SIG-M5 treated with dmso at 0.1 percent for 504 hours (cell line): ENCODE results near the gene KCNIP3.
"Not testable (repeated sequence)": the region's sequence is repeated elsewhere in the genome, so short reads cannot be mapped to it uniquely, and the experiment has no call there.

ENCODE experiments used
- DNase-seq: peaks from one replicate; lab custom pipeline; 2025; ENCODE audit not compliant: unreplicated experiment; lab: John Stamatoyannopoulos, UW

The KCNIP3 gene

DNA sequence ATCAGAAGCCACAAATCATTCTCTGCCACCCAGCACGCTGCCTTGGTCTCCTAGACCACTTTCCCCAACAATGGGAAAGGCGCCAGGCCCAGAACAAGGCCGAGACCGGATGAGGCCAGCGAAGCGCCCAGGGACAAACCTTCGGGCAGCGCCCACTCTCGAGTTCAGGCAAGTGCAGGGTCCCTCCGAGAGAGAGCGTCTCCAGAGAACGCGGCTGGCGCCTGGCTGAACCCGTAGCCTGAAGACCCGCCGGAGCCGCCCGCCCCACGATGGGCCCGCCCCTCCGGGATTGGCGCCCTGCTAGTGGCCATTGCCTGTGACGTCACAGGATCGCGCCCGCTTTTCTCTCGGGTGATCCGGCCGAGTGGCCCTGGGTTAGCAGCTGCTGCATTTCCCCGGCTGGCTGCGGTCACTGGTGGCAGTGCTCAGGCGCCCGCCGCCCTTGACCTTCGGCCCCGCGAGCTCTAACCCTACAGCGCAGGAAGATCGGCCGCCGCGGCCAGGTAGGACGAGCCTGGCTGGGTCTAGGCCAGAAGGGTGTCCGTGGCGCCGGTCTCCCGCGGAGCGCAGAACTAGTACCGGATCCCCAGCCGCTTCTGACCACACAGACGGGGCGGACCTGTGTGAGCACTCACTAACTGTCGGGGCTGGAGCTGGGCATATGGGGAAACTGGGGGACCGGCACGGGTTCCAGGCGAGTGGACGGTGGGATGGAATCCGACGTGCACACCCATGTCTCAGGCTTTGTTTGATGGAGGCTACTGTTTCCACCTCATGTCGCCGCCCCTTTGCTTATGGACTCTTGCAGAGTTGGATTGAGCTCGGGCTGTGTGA lies 105.4 kb downstream of the KCNIP3 start, which contains the start of gene FAHD2A:
Gene FAHD2A (plus strand): TSS at position 339 of the 834 bp plus-strand sequence. CDS start 2,851 bp downstream, outside the sequence.
- DNase-seq: peak; percentile 86

DNA sequence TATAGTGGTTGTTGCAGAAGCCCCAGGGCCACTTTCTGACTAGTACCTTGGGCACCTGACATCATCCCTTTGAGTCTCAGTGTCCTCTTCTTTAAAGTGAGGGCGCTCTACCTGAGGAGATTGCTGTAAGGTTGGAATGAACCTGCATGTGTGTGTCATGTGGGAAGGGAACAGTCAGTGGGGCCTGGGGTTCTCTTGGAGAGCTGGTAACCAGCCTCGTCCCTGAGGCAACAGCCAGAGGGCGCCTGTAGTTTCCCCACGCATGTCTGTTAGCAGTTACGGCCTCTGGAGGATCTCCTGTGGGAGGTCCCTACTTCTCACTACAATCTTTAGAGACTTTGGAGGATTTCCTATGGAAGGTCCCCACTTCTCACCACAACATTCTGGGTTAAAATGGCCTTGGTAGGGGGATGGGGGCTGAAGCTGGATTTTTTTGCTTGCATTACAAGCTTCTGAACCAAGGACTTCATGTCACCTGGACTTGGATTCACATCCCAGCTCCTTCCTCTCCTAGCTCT lies 106.1 kb downstream of the KCNIP3 start:
- peak; percentile 50 for DNase-seq

DNA sequence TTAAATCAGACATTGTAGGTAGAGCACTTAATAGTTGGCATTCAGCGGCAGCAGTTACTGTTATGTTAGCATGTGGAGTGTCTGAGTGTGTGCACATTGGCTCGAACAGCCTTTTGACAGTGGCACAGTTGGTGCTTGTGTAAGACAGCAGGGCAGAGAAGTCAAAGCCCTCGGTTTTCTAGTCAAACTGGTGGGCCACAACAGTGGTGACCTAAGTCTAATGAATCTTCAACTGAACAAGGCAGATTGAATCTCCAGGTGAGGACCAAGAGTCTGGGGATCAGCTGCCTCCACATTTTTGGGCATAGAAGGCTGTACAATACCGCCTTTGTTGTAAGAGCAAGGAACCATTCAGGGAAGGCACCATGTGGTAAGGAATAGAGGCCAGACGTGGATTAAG lies 106.7 kb downstream of the KCNIP3 start:
- DNase-seq: not testable (repeated sequence)

DNA sequence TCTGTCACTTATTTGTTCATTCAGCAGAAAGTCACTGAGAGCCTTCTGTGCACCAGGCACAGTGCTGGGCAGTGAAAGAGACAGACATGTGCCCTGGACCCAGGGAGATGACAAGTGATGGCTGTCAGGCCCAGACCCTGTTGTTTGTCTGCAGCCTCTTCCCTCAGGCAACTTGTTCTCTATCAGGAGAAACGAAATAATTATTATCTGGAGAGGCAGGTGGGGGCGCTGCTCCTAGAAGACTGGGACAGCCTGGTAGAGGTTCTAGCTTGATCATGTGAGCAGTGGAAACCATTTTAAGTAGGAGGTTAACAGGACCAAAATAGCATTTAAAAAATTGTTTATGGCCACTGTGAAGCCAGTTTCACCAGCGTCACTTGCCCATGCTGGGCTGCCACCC lies 107.5 kb downstream of the KCNIP3 start:
- DNase-seq: not testable (repeated sequence)

DNA sequence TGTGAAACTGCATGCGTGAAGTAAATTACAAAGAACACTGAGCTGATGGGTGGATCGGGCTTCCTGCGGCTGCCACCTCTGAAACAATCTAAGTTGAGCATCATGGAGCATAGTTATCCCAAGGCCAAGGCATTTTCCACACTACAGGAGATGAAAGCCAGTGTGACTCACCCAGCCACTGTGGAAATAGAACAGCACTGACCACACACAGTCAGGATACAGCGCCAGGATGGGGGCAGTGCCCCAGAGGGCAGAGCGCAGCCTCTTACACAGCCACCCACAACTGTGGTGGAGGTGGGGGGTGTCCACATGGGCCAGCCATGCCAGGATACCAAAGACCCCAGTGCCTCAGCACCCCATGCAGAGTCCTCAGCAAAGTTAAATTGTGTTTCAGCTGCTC lies 114.1 kb downstream of the KCNIP3 start:
- DNase-seq: not testable (repeated sequence)

DNA sequence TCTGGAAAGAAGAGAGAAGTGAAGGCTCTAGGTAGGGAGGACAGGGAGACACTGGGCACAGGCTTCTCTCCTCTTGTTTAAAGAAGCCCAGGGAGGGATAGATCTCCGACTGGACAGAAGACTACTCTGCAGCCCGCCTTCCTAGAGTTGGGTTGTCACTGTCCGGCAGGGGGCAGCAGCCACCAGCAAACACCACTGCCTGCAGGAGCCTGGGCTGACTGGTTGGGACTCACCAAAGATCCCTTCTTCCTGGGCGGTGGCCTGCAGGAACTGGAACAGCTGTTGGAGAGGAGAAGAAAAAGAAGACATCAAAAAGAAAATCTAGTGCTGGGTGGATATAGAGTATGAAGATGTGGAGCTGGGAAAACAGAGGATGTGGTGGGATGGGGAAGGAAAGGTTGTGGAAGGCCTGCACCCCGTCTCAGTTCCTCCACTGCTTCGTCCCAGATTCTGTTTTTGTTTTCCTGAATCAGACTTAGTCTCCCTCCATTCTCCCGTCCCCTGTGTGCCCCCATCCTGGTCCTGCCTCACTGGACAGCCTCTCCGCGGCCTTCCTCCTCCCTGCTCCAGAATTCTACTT lies 117.0 kb downstream of the KCNIP3 start:
- peak; percentile 49 for DNase-seq

DNA sequence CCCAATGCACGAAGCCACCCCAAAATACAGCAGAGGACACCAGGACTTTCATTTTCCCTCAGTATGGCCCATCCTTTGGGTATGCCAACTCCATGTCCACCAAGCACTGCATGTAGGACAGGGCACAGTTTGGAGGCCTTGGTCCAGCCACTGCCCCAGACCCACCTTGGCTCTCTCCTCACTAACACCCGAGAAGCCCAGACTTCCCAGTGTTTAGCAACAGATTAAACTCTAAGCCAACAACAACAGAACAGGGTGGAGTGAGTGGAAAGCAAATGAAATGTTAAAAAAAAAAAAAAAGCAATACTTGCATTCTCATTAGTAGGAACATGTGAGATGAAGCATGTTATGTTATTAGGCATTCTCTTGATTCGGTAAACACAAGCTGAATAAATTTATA lies 118.0 kb downstream of the KCNIP3 start:
- not testable (repeated sequence) for DNase-seq

DNA sequence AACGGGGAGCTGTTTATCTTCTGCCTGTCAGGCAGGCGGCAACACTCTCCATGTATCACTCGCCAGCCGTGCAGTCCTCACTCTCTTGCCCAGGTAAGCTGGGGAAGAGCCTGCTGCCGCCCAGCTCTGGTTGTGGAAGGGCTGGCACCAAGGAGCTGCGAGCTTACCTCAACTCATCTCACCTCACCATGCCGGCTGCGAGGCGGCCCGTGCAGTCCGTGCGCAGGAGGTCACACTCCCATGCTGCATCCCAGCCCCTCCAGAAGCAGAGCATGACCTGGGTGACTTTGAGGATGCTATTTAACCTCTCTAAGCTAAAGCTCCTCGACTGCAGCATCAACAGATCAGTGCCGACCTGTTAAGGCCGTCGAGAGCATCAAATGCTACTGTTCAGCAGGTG lies 118.4 kb downstream of the KCNIP3 start:
- DNase-seq: not testable (repeated sequence)

DNA sequence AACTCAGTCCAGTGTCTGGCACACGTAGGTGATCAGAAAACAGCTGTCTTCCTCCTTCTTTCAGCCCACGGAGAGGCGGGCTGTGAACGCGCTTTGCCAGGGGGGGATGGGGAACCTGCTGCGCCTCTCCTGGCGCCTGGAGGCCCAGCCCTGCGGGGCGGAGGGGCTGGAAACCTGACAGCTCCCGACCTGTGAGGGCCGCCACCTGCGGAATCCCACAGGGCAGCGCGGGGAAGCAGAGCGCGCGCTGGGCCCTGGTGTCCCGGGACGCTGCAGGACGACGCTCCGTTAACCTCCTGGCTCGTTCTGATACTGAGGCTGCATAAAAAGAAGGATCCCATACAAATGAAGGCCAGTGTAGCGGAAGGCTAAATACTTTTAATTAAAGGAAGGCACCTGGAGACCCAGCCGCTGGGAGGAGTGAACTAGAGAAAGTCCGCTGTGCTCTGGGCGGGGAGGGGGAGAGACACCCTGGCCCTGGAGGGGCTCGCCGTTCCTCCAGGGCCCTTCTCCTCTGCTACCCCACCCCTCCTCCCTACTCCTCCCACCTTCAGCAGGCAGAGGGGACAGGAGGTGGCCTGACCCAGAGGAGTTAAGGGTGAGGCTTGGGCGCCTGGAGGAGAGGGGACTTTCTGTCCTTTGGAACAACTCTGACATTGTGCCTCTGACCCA lies 130.2 kb downstream of the KCNIP3 start:
- DNase-seq: not testable (repeated sequence)

DNA sequence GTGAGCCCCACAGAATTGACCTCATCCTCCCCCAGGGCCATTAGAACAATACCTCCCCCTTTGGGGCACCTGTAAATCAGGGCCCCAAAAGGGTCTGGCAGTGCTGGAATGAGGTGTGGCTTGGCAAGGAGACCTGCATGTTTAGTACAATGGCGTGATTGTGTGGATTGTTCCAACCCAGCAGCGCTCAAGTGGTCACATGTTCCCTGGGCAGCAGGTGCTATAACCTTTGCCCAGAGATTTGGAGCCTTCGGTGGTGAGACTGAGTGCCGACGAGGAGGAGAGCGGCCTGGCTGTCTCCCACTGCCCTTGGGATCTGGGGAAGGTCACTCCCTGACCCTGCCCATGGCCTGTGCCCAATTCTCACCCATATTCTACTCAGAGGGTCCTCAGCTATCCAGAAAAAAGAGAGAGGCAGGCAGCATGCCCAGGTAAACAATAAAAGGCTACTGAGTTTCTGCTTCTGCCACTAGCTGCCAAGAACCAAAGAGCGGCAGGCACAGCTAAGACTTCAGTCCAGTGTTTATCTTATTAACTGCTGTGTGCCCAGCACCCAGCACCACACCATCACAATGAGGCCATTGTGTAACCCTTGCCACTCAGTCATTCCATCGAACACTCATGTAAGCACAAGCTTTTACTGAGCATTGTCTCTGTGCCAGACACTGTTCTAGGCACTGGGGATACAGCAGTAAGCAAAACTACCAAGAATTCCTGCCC lies 132.8 kb downstream of the KCNIP3 start:
- DNase-seq: not testable (repeated sequence)

DNA sequence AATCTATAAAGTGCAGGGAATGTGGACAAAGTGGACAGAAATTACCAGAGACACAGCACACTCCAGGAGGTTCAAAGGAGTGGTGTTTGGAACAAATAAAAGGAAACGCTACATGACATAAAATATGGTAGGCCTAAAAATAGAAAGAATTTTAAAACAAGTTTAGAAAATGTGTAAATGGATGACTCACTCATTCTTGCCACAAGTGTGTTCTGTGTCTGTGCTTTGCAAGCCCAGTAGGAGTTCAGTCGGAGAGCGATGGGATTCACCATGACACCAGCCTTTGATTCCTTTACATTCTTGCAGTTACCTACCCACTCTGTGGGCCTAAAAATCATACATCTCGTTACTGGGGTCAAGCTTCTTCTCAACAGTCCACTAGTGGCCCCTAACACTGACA lies 136.2 kb downstream of the KCNIP3 start:
- not testable (repeated sequence) for DNase-seq

DNA sequence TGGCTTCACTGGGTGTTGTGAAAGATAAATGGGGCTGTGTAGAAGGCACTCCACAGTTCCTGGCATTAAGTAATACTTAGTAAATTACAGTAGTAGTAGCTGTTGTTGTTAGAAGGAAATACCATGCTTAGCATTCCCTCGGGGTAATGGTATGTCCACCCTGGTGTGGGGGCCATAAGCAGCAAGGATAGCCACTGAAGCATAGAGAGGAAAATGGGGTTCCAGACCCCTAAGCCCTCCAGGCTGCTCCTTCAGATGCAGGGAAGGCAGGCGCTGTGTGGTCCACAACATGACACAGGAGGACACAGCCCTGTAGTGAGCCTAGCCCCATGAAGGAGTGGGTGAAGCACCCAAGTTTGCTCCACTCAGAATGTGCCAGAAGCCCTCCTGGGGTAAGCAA lies 136.8 kb downstream of the KCNIP3 start:
- DNase-seq: not testable (repeated sequence)

DNA sequence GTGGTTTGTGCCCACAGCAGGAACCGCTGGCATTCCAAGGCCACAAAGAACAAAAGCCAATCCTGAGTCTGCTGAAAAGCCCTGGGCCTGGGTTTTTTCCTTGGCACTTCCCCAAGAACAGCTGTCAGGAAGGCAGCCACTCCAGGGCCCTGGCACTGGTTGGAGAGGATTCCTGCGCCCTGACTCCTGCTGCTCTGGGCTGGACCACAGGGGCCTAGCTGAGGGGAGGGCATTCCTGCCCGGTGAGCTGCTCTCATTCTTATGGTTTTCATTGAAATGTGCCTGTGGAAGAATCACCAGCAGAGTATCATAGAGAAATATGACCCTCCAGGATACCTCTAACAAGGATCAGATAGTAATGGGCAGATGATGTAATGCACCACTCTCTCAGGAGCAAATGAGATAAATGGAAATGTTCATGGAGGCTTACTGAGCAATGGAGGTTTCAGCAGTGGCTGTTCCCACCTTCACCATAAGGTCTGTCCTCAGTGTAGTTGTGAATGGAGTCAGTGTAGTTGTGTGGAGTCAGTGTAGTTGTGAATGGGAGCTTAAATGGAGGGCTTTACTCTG lies 137.4 kb downstream of the KCNIP3 start:
- DNase-seq: not testable (repeated sequence)

DNA sequence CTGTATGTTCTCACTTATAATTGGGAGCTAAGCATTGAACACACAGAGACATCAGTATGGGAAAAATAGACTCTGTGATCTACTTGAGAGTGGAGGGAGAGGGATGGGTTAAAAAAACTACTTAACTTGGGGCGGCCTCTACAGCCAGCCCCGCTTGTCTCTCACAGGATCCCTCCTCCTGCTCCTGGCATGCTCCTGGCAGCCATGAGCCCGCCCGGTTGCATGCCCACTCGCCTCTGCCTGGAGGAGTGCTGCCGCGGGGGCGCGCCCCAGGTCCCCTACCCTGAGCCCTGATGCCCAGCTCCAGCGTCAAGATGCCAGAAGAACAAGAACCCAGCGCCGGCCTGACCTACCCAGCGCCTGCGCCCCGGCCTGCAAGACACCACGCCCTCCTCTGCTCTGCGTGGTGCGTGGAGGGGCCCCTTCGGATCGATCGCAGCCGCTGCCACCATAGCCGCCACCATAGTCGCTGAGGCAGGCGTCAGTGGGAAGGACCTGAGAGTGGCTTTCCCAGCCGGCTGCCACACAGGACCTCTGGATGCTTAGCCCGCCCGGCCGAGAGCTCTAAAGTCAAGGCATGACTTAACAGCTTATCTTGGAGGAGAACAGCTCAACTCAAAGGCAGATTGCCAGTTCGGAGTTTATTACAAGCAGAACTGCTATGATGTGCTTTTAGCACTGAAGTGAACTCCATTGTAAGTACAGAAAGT lies 138.2 kb downstream of the KCNIP3 start:
- not testable (repeated sequence) for DNase-seq
